KG1 (cell line): ENCODE results near the gene GAD1.

ENCODE experiments used
- DNase-seq: peaks from one replicate; lab custom pipeline; 2025; lab: John Stamatoyannopoulos, UW

GAD1 gene

GRCh38 chr2:170846314-170846713 lies 29.6 kb downstream of the GAD1 start:
- no peak for DNase-seq

- no peak for DNase-seq
Observed at GRCh38 chr2:170847716-170848115, 31.0 kb downstream of the GAD1 start.

GRCh38 chr2:170848587-170848986 lies 31.9 kb downstream of the GAD1 start:
- no peak for DNase-seq

- DNase-seq = no peak
Observed at GRCh38 chr2:170850251-170850650, 33.6 kb downstream of the GAD1 start.

GRCh38 chr2:170851635-170852034 lies 34.9 kb downstream of the GAD1 start:
- DNase-seq = no peak

GRCh38 chr2:170856066-170856465 lies 39.4 kb downstream of the GAD1 start:
- no peak for DNase-seq

- DNase-seq = no peak
Observed at GRCh38 chr2:170862286-170862902, 45.7 kb downstream of the GAD1 start.

GRCh38 chr2:170863087-170863486 lies 46.4 kb downstream of the GAD1 start:
- DNase-seq = no peak

- DNase-seq = no peak
Observed at GRCh38 chr2:170869036-170869435, 52.3 kb downstream of the GAD1 start.

GRCh38 chr2:170869461-170869860 lies 52.8 kb downstream of the GAD1 start:
- no peak for DNase-seq

GRCh38 chr2:170873035-170873692 lies 56.5 kb downstream of the GAD1 start:
- DNase-seq = peak; percentile 76

GRCh38 chr2:170878066-170878465 lies 61.4 kb downstream of the GAD1 start:
- no peak for DNase-seq

GRCh38 chr2:170878505-170878904 lies 61.8 kb downstream of the GAD1 start:
- peak; percentile 23 for DNase-seq

GRCh38 chr2:170881840-170882239 lies 65.2 kb downstream of the GAD1 start:
- no peak for DNase-seq

- DNase-seq = no peak
Observed at GRCh38 chr2:170882758-170883157, 66.1 kb downstream of the GAD1 start.

GRCh38 chr2:170883683-170884082 lies 67.0 kb downstream of the GAD1 start:
- DNase-seq = no peak

- DNase-seq = no peak
Observed at GRCh38 chr2:170885130-170885791, 68.6 kb downstream of the GAD1 start.

GRCh38 chr2:170886386-170886785 lies 69.7 kb downstream of the GAD1 start:
- DNase-seq = no peak

- no peak for DNase-seq
Observed at GRCh38 chr2:170887496-170887895, 70.8 kb downstream of the GAD1 start.

GRCh38 chr2:170887896-170888295 lies 71.2 kb downstream of the GAD1 start:
- DNase-seq = no peak

GRCh38 chr2:170891893-170892292 lies 75.2 kb downstream of the GAD1 start:
- DNase-seq = no peak

- DNase-seq = no peak
Observed at GRCh38 chr2:170892391-170892951, 75.8 kb downstream of the GAD1 start.
